NK-92 (cell line): ENCODE measurements around the gene TFAM.

Experiments
- DNase-seq: peaks from one replicate; lab custom pipeline; 2025; ENCODE audit not compliant: unreplicated experiment; lab: John Stamatoyannopoulos, UW

The TFAM gene

DNA sequence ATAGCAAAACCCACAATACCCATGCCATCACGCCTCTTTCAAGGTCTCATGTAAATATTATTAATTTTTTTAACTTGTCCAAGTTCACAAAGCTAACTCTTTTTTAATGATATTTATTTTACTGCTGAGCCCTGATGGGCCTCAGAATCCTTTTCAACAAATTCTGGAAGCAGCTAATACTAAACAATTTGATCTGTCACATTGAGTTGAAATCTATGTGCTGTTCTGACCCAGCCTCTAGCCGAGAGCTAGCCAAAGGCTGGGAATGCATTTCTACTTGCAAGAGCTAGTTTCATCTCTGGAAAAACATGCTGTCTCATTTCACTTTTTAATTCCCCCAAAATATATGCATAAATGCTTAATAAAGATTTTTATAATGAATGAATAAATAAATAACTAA, 47.9 kb downstream of the TFAM start:
- DNase-seq, result no peak

DNA sequence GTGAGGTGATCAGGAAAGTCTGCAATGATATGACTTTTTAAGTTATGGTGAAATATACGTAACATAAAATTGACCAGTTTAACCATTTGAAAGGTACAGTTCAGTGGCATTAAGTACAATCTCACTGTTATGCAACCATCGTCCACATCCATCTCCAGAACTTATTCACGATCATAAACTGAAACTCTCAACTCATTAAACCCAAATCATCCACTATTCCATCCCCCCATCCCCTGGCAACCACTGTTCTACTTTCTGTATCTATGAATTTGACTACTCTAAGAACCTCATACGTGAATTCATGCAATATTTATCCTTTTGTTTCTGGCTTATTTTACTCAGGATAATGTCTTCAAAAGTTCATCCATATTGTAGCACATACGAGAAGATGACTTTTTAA, 48.4 kb downstream of the TFAM start:
- no peak for DNase-seq

DNA sequence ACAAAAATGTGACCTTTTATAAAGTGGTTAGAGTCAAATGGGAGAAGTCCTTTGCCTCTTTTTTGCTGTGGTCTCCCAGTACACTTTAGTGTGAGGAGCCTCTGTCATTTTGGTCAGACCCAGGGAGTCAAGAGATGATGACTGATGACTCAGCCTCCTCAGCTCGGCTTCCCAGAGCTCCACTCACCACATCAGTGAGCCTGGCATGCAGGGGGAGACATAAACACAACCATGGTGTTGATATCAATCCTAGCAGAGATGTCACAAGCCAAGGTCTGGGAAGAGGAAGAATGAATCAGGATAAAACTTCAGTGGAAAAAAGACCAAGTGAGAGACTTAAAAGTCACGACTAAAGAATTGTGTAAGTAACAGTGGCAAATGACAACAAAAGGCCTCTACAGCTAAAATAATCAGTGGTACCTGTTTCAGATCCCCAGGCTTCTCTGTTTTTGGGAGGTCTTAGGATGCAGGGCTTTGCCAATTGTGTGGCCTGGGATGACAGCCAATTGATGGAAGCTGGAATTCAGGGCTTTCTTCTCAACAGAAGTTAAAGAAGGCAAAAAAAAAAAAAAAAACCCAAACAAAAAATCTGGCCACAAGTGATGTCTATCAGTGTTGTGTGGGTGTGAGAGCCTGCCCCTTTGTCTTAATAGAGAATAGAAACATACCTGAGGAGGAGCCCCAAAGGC, 50.2 kb downstream of the TFAM start:
- DNase-seq, result no peak

DNA sequence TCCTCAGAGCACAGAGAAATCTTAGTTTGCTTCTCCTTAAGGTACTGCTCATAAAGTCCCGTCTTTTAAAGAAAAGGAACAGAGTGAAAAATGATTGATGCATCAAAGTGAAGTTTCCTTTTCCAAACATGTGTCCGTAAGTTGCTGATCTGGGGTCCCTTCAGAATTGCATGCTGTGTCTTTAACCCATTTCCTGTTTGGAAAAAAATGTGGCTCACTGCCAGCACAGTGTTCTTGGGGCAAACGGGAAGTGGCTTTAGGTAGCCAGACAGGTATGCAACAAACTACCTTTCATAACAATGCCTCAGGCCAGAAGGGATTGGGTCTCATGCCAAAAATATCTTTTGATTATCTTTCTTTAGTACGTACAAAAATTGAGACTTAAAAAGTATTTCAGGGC, 50.9 kb downstream of the TFAM start:
- DNase-seq, result no peak

DNA sequence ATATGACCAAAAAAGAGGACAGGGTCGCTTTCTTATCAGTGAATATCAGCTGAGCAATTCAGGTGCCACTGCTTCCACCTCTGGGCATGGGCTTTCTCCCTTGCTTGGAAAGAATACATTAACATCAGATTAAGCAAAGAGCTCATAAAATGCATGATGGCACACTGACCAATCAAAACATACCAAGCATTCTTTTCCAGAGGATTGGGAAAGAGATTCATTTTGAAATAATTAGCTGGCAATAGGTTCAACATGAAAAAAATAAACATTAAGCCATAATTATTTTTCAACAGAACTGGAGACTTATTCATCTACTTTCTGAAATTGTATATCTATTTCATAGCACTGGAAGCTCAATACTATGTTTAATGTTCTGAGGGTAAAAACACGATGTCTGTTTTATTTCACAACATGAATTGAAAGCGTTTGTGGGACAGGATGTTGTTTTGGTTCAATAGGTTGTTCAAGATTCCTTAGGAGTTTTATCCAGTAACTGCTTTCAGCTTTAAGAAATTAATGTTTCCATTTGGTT, 53.2 kb downstream of the TFAM start:
- DNase-seq, result no peak

DNA sequence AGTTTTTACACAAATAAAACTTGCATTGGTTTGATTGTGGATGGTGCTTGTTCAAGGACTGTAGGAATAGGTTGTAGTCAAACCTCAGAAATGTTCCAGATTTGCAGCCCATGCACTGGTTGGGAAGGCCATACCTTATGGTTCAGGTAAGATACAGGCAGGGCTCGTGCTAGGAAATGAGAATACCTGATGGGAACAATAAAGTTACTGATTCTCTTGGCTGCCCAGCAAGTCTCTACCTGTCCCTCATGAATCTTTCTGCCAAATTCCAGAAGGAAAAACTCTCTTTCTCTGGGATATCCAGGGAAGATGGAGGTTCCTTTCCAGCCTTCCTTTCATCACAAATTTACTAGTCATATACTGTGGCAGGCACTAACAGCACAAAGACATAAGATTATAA, 53.8 kb downstream of the TFAM start:
- no peak for DNase-seq

DNA sequence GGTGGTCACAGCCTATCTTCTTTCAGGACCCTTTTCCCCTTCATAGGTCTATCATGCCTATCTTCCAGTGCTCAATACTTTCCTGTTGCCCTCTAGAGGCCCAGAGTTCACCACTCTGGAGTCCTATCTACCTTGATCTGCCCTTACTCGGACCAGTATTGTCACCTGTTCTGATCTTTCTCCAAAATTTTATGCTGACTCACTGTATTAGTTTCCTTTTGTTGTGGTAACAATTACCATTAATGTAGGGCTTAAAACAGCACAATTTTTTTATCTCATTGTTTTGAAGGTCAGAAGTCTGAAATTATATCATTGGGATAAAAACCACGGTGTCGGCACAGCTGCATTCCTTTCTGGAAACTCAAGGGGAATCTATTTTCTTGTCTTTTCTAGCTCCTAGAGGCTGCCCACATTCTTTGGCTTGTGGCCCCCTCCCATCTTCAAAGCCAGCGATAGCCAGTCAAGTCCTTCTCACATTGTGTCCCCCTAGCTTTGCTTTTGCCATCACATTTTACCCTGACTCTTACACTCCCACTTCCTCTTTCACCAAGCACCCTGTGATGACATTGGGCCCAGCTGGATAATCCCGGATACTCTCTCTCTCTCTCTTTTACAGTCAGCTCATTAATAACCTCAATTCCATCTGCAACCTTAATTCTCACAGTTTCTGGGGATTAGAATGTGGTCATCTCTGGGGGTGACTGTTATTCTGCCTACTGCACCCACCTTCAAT, 54.6 kb downstream of the TFAM start:
- DNase-seq, result no peak

DNA sequence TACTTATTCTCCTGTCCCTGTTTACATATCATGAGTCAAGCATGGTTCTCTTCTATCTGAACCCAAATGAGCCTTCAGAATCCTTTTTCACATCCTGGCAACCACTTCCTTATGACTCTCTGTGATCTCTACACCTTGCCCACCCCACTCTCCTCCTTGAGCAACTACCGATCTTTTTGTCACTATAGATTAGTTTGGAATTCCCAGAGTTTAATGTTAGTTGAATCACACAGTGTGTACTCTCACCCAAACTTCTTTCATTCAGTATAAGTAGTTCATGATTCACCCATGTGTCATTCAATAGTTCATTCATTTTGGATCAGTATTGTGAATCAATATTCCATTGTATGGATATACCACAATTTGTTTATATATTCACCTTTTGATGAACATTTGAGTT, 55.3 kb downstream of the TFAM start:
- no peak for DNase-seq

DNA sequence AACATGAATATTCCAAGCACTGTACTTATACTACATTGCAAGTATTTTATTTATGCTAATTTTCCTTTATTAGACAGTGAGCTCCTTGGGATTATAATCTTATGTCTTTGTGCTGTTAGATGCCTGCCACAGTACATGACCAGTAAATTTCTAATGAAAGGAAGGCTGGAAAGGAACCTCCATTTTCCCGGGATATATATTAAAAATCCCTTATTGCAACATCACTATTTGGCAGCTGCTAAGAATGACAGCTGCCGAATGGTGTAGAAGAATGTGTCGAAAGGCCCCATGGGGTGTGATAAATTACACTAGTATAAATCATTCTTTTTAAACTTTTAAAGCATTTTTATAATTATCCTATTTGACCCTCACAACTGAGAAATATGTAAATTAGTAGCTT, 59.1 kb downstream of the TFAM start:
- DNase-seq, result no peak

DNA sequence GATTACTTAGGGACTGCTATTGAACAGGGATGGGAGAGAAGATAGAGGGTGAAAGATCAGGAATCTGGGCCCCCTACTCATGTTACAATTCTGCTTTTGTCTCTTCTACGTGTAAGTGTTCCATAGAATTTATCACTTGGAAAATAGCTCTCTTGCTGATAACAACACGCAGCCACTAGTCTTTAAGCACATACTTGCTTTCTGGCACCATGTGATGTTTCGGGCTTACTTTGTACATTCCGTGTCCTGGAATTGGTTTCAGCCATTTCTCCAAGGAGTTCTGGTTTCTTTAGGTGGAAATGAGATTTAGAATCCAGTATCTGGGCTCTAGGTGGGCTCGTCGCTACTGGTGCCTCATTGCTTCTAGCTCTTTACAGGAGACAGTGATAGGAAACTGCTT, 59.7 kb downstream of the TFAM start:
- no peak for DNase-seq

DNA sequence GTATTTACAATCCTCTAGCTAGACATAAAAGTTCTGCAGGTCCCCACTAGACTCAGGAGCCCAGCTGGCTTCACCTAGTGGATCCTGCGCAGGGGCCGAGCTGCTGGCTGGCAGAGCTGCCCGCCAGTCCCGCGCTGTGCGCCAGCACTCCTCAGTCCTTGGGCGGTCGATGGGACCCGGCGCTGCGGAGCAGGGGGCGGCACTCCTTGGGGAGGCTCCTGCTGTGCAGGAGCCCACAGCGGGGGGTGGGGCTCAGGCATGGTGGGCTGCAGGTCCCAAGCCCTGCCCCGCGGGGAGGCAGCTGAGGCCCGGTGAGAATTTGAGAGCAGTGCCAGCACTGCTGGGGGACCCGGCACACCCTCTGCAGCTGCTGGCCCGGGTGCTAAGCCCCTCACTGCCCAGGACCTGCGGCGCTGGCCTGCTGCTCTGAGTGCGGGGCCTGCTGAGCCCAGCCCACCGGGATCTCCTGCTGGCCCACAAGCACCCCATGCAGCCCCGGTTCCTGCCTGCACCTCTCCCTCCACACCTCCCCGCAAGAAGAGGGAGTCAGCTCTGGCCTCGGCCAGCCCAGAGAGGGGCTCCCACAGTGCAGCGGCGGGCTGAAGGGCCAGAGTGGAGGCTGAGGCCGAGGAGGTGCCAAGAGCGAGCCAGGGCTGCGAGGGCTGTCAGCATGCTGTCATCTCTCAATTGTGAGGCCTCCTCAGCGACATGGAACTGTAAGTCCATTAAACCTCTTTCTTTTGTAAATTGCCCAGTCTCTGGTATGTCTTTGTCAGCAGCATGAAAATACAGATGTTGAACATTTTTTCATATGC, 63.1 kb downstream of the TFAM start:
- no peak for DNase-seq
